B cell (primary cell): ENCODE measurements around the gene COL13A1. TPM values are rescaled to one million over a fixed set of nuclear protein-coding genes. Genes with fewer than 3 reads are reported as not detected.

ENCODE experiments used
- ATAC-seq: fragments of 200-7000 bp; cut with Tn5 transposase; one replicate; pipeline ENCODE4 v1.10.0; 2021; ENCODE audit warnings: low read depth, mild to moderate bottlenecking, moderate number of reproducible peaks, moderate library complexity
- CTCF ChIA-PET: fragments of 350-600 bp; sonication (Branson Sonifier 250); formaldehyde crosslinking; loops from one replicate; lab custom pipeline; 2021; ENCODE audit warnings: antibody characterized with exemption, inconsistent platforms; lab: Charles Lee
- POLR2A ChIA-PET: fragments of 350-600 bp; sonication (Branson Sonifier 250); formaldehyde crosslinking; loops from one replicate; lab custom pipeline; 2021; ENCODE audit warnings: antibody characterized with exemption; lab: Charles Lee
- DNase-seq: peaks from one replicate; pipeline ENCODE4 v3.0.0; 2013
- H2AFZ ChIP-seq: 2 replicates; pipeline ENCODE4 v1.6.1; 2012; ENCODE audit warnings: mild to moderate bottlenecking, low read depth, low read length; ENCODE audit not compliant: insufficient read depth, poor library complexity, severe bottlenecking
- H3K27ac ChIP-seq, 2 donors: 1 replicate in 1 of 2; 2 replicates in 1 of 2; pipeline ENCODE4 v1.5.1; 2012 to 2013; ENCODE audit warnings: low read length in 2 of 2, mild to moderate bottlenecking in 2 of 2, moderate library complexity in 1 of 2
- H3K27me3 ChIP-seq, 4 experiments: fragments of 200-600 bp in 1 of 4; sonication (generic) in 1 of 4; replicated peaks in 1 of 4; 1 replicate in 2 of 4; 2 replicates in 2 of 4; pipeline versions ENCODE4 v1.6.1 to v1.7.0; 2013 to 2016; ENCODE audit warnings: low read length in 3 of 4, mild to moderate bottlenecking in 2 of 4, mixed read lengths in 1 of 4, moderate library complexity in 1 of 4; ENCODE audit not compliant: insufficient read depth in 4 of 4, control insufficient read depth in 3 of 4; ENCODE audit errors: control extremely low read depth in 1 of 4
- H3K36me3 ChIP-seq, 2 experiments: replicated peaks in 1 of 2; 1 replicate in 1 of 2; 2 replicates in 1 of 2; pipeline versions ENCODE4 v1.6.1 to v1.7.1; 2013; ENCODE audit warnings: low read length in 1 of 2; ENCODE audit not compliant: insufficient read depth in 2 of 2, control insufficient read depth in 1 of 2; ENCODE audit errors: control extremely low read depth in 1 of 2, extremely low read depth in 1 of 2
- H3K4me1 ChIP-seq, 2 donors: fragments of 200-600 bp in 1 of 2; sonication (generic) in 1 of 2; 1 replicate in 1 of 2; 2 replicates in 1 of 2; pipeline versions ENCODE4 v1.5.1 to v1.6.1; 2013 to 2017; ENCODE audit warnings: low read length in 2 of 2; ENCODE audit not compliant: control insufficient read depth in 2 of 2, insufficient read depth in 2 of 2
- H3K4me2 ChIP-seq: replicated peaks from 2 replicates; pipeline ENCODE3; 2012; ENCODE audit warnings: mild to moderate bottlenecking, low read depth, low read length; ENCODE audit not compliant: poor library complexity, severe bottlenecking
- H3K4me3 ChIP-seq, 5 experiments: fragments of 200-600 bp in 1 of 5; sonication (generic) in 1 of 5; 1 replicate in 3 of 5; 2 replicates in 2 of 5; pipeline versions ENCODE4 v1.5.1 to v1.7.0; 2011 to 2016; ENCODE audit warnings: low read length in 4 of 5, mild to moderate bottlenecking in 4 of 5, low read depth in 2 of 5, control low read depth in 1 of 5, moderate library complexity in 1 of 5; ENCODE audit not compliant: insufficient read depth in 1 of 5; ENCODE audit errors: control extremely low read depth in 1 of 5, extremely low read depth in 1 of 5
- H3K79me2 ChIP-seq: fragments of 200-600 bp; sonication (generic); one replicate; pipeline ENCODE4 v1.6.0; 2016; ENCODE audit warnings: low read length; ENCODE audit not compliant: control insufficient read depth, insufficient read depth
- H3K9ac ChIP-seq: fragments of 200-600 bp; sonication (generic); 2 replicates; pipeline ENCODE4 v1.6.1; 2017; ENCODE audit warnings: mild to moderate bottlenecking, low read length, moderate library complexity
- H3K9me3 ChIP-seq, 3 donors: one replicate each; pipeline versions ENCODE4 v1.6.1 to v1.7.1; 2013; ENCODE audit warnings: low read length in 2 of 3; ENCODE audit not compliant: control insufficient read depth in 2 of 3, insufficient read depth in 1 of 3; ENCODE audit errors: control extremely low read depth in 1 of 3
- H4K20me1 ChIP-seq: 2 replicates; pipeline ENCODE4 v1.6.0; 2012; ENCODE audit warnings: mild to moderate bottlenecking, low read length; ENCODE audit not compliant: insufficient read depth, control insufficient read depth, poor library complexity, severe bottlenecking
- H3K27ac Mint-ChIP-seq: one replicate; pipeline ENCODE4 v1.8.0; 2021; ENCODE audit warnings: mixed read lengths
- H3K27me3 Mint-ChIP-seq: one replicate; pipeline ENCODE4 v1.8.0; 2021; ENCODE audit warnings: mixed read lengths
- H3K4me1 Mint-ChIP-seq: one replicate; pipeline ENCODE4 v1.8.0; 2021; ENCODE audit warnings: mixed read lengths
- H3K4me3 Mint-ChIP-seq: one replicate; pipeline ENCODE4 v1.8.0; 2021; ENCODE audit warnings: mixed read lengths
- H3K9me3 Mint-ChIP-seq: one replicate; pipeline ENCODE4 v1.8.0; 2022; ENCODE audit warnings: mixed read lengths; ENCODE audit not compliant: insufficient read depth
- EZH2 ChIP-seq: IDR thresholded peaks from 2 replicates; pipeline ENCODE4 v1.6.1; 2012; ENCODE audit warnings: borderline replicate concordance, low read depth, mild to moderate bottlenecking, moderate library complexity, low read length; ENCODE audit not compliant: insufficient read depth, poor library complexity, severe bottlenecking
- WGBS: methylation state at CpG from one replicate; pipeline ENCODE4 v1.1.5; 2013; ENCODE audit warnings: missing lambda C conversion rate; ENCODE audit not compliant: insufficient coverage; 5-methylcytosine and 5-hydroxymethylcytosine counted together
- intact Hi-C: fragments of 100-400 bp; cut with micrococcal nuclease; formaldehyde crosslinking; loops from one replicate; pipeline ENCODE4 v1.10.0; 2022
- polyA plus RNA-seq: library from polyadenylated mRNA; depleted of rRNA; stranded (reverse); fragments of >200 nt; gene quantifications from 2 replicates; pipeline ENCODE4 v1.2.3, GENCODE V29; 2012
- total RNA-seq, 2 donors: library from RNA; stranded (reverse); fragments of 120-200 nt in 1 of 2; gene quantifications; 1 replicate in 1 of 2; 2 replicates in 1 of 2; pipeline versions ENCODE4 v1.2.3 to v1.2.4, GENCODE V29; 2013 to 2022
- TF ChIP-seq, protein P1 (sequence below): fragments of 200-600 bp; IDR thresholded peaks from one replicate; pipeline ENCODE4 v1.8.0; 2022; ENCODE audit warnings: antibody characterized with exemption, mild to moderate bottlenecking

The COL13A1 gene
- total and polyA plus RNA-seq, 2 donors (not counting 1 experiment from before 2014, with no cell fraction given): not detected

DNA sequence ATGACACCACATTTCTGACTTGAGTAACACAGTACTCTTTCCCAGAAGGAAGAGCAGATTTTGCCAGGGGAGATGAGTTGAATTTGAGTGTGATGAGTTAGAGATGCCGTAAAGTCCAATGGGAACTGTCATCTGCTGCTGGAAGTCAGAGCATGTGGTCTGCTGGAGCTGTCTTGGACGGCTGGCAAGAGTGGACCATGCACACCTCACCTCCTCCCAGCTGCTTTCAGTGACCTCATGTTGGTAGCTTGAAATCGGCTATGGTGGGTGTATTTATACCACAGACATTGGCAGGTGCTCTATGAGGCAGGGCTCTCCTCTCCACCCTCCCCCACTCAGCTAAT lies 82.3 kb downstream of the COL13A1 start:
- H2AFZ ChIP-seq: no peak overlapping the region
- no peaks in the 10 kb centered on the region for H3K79me2 ChIP-seq
- H3K4me2 ChIP-seq: no peak overlapping the region
- ChIA-PET CTCF (interaction anchor here (0.5 kb wide), 1 partner anchor 341 kb away, joined by 3 read pairs; no protein-coding TSS in a partner anchor), POLR2A (no interaction called here)
- H3K9ac ChIP-seq: no peak overlapping the region
- H3K36me3 ChIP-seq: no peaks in the 10 kb centered on the region
- DNase-seq (no peak), ATAC-seq (no peak)
- Mint-ChIP-seq H3K27me3 (peaks cover 42% of the 10 kb centered on the region), H3K27ac (no peak overlapping the region), H3K4me1 (no peaks in the 10 kb centered on the region), H3K4me3 (no peak overlapping the region), H3K9me3 (no peaks in the 10 kb centered on the region)
- no peak overlapping the region for H3K4me3 ChIP-seq
- no peaks in the 10 kb centered on the region for H3K4me1 ChIP-seq
- intact Hi-C loops: no loop called here
- H3K27me3 ChIP-seq: peaks cover 0 to 17% (median 1%) of the 10 kb centered on the region in 4 experiments
- no peak overlapping the region for H3K27ac ChIP-seq
- H4K20me1 ChIP-seq: no peaks in the 10 kb centered on the region
- no peaks in the 10 kb centered on the region for H3K9me3 ChIP-seq
- no peak for TF ChIP-seq EZH2
- TF ChIP-seq, protein P1, sequence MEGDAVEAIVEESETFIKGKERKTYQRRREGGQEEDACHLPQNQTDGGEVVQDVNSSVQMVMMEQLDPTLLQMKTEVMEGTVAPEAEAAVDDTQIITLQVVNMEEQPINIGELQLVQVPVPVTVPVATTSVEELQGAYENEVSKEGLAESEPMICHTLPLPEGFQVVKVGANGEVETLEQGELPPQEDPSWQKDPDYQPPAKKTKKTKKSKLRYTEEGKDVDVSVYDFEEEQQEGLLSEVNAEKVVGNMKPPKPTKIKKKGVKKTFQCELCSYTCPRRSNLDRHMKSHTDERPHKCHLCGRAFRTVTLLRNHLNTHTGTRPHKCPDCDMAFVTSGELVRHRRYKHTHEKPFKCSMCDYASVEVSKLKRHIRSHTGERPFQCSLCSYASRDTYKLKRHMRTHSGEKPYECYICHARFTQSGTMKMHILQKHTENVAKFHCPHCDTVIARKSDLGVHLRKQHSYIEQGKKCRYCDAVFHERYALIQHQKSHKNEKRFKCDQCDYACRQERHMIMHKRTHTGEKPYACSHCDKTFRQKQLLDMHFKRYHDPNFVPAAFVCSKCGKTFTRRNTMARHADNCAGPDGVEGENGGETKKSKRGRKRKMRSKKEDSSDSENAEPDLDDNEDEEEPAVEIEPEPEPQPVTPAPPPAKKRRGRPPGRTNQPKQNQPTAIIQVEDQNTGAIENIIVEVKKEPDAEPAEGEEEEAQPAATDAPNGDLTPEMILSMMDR: no peak
- WGBS: 100% methylated on average over 1 of the region's 3 CpGs

DNA sequence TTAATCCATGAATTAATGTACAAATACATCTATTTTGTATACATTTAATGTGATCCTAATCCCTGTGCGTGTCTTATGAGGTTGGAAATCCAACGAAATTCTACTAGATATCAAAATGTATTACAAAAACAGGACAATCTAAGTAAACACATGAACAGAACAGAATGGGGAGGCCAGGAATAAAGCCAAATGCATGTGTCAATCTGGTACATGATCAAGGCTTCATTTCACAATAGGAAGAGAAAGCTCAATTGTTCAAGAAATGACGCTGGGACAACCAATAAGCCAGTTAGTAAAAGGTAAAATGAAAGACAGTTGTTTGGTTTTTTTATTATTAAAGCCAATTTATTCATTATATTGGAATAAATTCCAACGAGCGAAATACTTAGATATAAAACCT lies 83.0 kb downstream of the COL13A1 start:
- H3K27me3 ChIP-seq: peaks cover 0 to 17% (median 1%) of the 10 kb centered on the region in 4 experiments
- ChIA-PET POLR2A (no interaction called here), CTCF (no interaction called here)
- no peak overlapping the region for H2AFZ ChIP-seq
- TF ChIP-seq, protein P1: no peak
- TF ChIP-seq EZH2: no peak
- H3K4me1 ChIP-seq: no peaks in the 10 kb centered on the region
- H3K36me3 ChIP-seq: no peaks in the 10 kb centered on the region
- H4K20me1 ChIP-seq: no peaks in the 10 kb centered on the region
- WGBS: no CpG with 5 or more reads among the region's 5 CpGs
- no peak overlapping the region for H3K4me2 ChIP-seq
- Mint-ChIP-seq H3K27me3 (peaks cover 37% of the 10 kb centered on the region), H3K9me3 (no peaks in the 10 kb centered on the region), H3K4me3 (no peak overlapping the region), H3K4me1 (no peaks in the 10 kb centered on the region), H3K27ac (no peak overlapping the region)
- H3K9ac ChIP-seq: no peak overlapping the region
- no peak overlapping the region for H3K27ac ChIP-seq
- no peaks in the 10 kb centered on the region for H3K9me3 ChIP-seq
- H3K79me2 ChIP-seq: no peaks in the 10 kb centered on the region
- DNase-seq (no peak), ATAC-seq (no peak)
- H3K4me3 ChIP-seq: no peak overlapping the region
- intact Hi-C loops: no loop called here
